Measurements from ENCODE around the gene GSN.

DNA sequence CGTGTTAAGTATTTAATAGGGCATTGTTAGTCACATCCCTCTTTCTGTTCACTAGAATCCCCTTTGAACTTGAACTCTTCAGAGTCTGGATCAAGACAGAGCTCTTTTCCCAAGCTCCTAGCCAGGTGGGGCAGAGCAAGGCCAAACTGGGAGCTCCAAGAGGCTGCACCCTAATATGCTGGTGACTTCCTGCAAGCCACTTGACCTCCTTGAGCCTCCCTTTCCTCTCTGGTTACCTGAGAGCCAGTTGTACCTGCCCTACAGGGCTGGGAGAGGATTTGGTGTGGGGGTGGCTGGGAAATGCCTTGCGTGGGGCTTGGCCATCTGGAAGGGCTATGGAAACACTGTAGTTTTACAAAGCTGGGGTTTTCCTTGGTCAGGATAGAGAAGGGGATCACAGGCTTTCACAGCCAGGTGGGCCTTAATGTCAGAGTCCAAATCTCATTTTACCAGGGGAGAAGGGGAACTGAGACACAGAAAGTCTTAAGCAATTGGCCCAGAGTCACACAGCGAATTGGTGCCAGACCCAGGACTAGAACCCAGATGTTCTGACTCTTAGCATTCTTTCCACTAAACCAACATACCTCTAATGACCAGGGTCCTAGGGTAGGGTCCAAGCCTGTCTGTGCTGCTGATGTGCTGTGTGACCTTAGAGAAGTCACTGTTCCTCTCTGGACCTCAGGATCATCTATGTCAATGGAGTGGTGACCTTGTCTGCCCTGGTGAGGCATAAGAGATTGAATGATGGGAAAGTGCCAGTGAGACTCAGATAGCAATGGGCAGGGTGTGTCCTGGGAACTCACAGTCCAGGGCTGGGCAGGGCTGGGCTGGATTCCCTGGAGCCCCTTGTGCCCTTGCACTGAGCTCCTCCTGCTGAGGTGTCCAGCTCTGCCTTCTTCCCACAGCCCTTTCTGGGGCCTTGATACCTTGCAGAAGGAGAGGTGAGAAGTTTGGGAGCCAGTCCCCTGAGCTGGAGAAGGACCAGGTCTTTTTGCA is 35.8 kb downstream of the GSN start:
- TF ChIP-seq, protein P1, sequence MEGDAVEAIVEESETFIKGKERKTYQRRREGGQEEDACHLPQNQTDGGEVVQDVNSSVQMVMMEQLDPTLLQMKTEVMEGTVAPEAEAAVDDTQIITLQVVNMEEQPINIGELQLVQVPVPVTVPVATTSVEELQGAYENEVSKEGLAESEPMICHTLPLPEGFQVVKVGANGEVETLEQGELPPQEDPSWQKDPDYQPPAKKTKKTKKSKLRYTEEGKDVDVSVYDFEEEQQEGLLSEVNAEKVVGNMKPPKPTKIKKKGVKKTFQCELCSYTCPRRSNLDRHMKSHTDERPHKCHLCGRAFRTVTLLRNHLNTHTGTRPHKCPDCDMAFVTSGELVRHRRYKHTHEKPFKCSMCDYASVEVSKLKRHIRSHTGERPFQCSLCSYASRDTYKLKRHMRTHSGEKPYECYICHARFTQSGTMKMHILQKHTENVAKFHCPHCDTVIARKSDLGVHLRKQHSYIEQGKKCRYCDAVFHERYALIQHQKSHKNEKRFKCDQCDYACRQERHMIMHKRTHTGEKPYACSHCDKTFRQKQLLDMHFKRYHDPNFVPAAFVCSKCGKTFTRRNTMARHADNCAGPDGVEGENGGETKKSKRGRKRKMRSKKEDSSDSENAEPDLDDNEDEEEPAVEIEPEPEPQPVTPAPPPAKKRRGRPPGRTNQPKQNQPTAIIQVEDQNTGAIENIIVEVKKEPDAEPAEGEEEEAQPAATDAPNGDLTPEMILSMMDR (conservative IDR thresholded peaks at IDR 0.05; ENCODE audit: low read length), result no peak
- TF ChIP-seq EZH2phosphoT487 (IDR thresholded peaks at IDR 0.05; ENCODE audit: borderline replicate concordance), result no peak
